Measurements from ENCODE around the gene COL5A1.

GRCh38 chr9:134830126-134830525, 188.5 kb downstream of the COL5A1 start:
- TF ChIP-seq EZH2phosphoT487 (IDR thresholded peaks at IDR 0.05; ENCODE audit: borderline replicate concordance, low read length) (no peak), EZH2 (IDR thresholded peaks at IDR 0.05; ENCODE audit: low read length, unreplicated experiment) (no peak)
